ENCODE data around the gene GLDC.
A peak's percentile ranks its signal among the peaks of the same experiment; 100 is the strongest.
"Not testable (repeated sequence)": the region's sequence is repeated elsewhere in the genome, so short reads cannot be mapped to it uniquely, and the experiment has no call there.

The GLDC gene

GRCh38 chr9:6639622-6640021 lies 5.9 kb downstream of the GLDC start:
- H3K9me3 ChIP-seq (ENCODE audit: control insufficient read depth, low read length), result no peaks in the 10 kb centered on the region

DNA sequence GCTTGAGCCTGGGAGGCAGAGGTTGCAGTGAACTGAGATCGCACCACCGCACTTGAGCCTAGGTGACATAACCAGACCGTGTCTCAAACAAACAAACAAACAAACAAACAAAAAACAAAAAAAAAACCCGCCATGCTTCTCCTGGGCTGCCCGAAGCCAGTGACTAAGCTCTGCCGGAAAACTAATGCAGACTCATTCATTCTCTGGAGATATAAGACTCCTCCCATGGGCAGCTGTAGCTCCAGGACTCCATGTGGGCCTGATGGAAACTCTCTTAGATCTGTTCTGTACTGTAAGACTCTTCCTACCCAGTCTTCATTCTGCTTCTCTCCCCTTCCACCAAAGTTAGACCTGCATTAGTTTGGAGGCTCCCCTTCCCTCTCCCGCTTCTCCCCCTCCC lies 11.1 kb downstream of the GLDC start:
- Histone ChIP-seq H3K36me3 (ENCODE audit: control insufficient read depth, insufficient read depth, low read length, severe bottlenecking) (no peaks in the 10 kb centered on the region), H3K27me3 (replicated peaks; ENCODE audit: control insufficient read depth, insufficient read depth, low read length) (no peaks in the 10 kb centered on the region), H3K4me3 (ENCODE audit: low read length) (no peak overlapping the region), H3K9me3 (ENCODE audit: control insufficient read depth, low read length) (no peaks in the 10 kb centered on the region), H3K9ac (ENCODE audit: low read length) (no peak overlapping the region), H3K4me1 (ENCODE audit: control insufficient read depth, insufficient read depth, low read length) (no peaks in the 10 kb centered on the region)
- no peak for DNase-seq (ENCODE audit: low read depth)

More at GRCh38 chr9:6639622-6640021, 5.9 kb downstream of the GLDC start:
- no peaks in the 10 kb centered on the region for H3K4me1 ChIP-seq (ENCODE audit: control insufficient read depth, insufficient read depth, low read length)
- H3K27me3 ChIP-seq (replicated peaks; ENCODE audit: control insufficient read depth, insufficient read depth, low read length), result peaks cover 32% of the 10 kb centered on the region
- no peak overlapping the region for H3K4me3 ChIP-seq (ENCODE audit: low read length)
- H3K36me3 ChIP-seq (ENCODE audit: control insufficient read depth, insufficient read depth, low read length, severe bottlenecking), result no peaks in the 10 kb centered on the region
- no peak for DNase-seq (ENCODE audit: low read depth)
- no peak overlapping the region for H3K9ac ChIP-seq (ENCODE audit: low read length)

- Histone ChIP-seq H3K27me3 (replicated peaks; ENCODE audit: control insufficient read depth, insufficient read depth, low read length) (no peaks in the 10 kb centered on the region), H3K4me1 (ENCODE audit: control insufficient read depth, insufficient read depth, low read length) (no peaks in the 10 kb centered on the region), H3K4me3 (ENCODE audit: low read length) (no peak overlapping the region), H3K9ac (ENCODE audit: low read length) (no peak overlapping the region), H3K36me3 (ENCODE audit: control insufficient read depth, insufficient read depth, low read length, severe bottlenecking) (no peaks in the 10 kb centered on the region), H3K9me3 (ENCODE audit: control insufficient read depth, low read length) (no peaks in the 10 kb centered on the region)
- no peak for DNase-seq (ENCODE audit: low read depth)
Measured at GRCh38 chr9:6633378-6633777, 12.2 kb downstream of the GLDC start.

- Histone ChIP-seq H3K4me3 (ENCODE audit: low read length) (no peak overlapping the region), H3K9ac (ENCODE audit: low read length) (no peak overlapping the region), H3K36me3 (ENCODE audit: control insufficient read depth, insufficient read depth, low read length, severe bottlenecking) (no peaks in the 10 kb centered on the region), H3K4me1 (ENCODE audit: control insufficient read depth, insufficient read depth, low read length) (no peaks in the 10 kb centered on the region), H3K27me3 (replicated peaks; ENCODE audit: control insufficient read depth, insufficient read depth, low read length) (peaks cover 4% of the 10 kb centered on the region), H3K9me3 (ENCODE audit: control insufficient read depth, low read length) (no peaks in the 10 kb centered on the region)
- DNase-seq (ENCODE audit: low read depth), result no peak
Measured at GRCh38 chr9:6632516-6633183, 12.9 kb downstream of the GLDC start.

DNA sequence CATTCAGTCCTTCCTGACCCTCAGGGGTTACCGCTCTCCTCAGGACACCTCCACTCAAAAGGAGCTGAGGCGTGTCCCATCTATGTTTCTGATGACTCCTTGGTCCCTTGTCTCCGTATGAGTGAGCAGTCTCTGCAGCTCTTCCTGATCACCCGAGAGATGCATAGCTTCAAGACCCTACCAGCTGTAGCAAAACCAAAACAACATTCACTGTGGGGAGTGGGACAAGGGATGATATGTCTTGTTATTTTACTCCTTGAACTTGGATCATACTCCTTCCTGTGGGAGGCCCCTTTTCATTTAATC lies 14.4 kb downstream of the GLDC start:
- no peaks in the 10 kb centered on the region for H3K4me1 ChIP-seq (ENCODE audit: control insufficient read depth, insufficient read depth, low read length)
- peaks cover 13% of the 10 kb centered on the region for H3K27me3 ChIP-seq (replicated peaks; ENCODE audit: control insufficient read depth, insufficient read depth, low read length)
- H3K36me3 ChIP-seq (ENCODE audit: control insufficient read depth, insufficient read depth, low read length, severe bottlenecking), result no peaks in the 10 kb centered on the region
- no peak overlapping the region for H3K4me3 ChIP-seq (ENCODE audit: low read length)
- H3K9ac ChIP-seq (ENCODE audit: low read length), result no peak overlapping the region
- DNase-seq (ENCODE audit: low read depth), result no peak
- no peaks in the 10 kb centered on the region for H3K9me3 ChIP-seq (ENCODE audit: control insufficient read depth, low read length)

DNA sequence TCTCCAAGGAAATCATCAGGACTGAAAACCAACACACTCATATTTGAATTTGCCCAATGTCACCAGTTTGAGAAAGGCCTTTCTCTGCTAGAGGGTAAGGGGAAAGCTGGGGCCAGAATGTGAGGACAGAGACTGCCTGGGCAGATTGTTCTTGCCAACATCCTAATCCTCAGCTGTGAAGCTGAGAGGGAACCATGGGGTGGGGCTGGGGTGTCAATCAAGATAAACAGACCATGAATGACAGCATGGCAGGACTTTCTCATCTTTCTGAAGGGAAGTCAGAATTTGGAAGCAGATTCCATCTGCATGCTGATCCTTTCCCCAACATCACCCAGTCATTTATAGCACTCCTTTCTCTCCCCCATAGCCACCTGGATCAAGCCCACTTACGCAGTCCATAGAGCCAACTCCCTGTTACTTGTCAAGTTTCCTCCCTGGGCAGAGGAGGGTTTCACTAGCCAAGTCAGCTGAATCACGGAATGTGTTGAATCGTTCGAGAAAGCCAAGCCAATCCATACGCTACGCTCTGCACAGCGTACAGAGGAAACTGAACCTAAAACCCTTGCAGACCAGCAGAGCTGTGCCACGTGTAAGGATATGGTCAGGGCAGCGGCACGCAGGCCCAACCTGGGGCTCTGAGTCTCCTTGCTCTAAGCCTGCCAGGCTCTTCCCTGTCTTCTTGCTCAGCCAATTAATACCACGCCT lies 14.9 kb downstream of the GLDC start:
- no peak overlapping the region for H3K9ac ChIP-seq (ENCODE audit: low read length)
- no peak overlapping the region for H3K4me3 ChIP-seq (ENCODE audit: low read length)
- no peaks in the 10 kb centered on the region for H3K4me1 ChIP-seq (ENCODE audit: control insufficient read depth, insufficient read depth, low read length)
- DNase-seq (ENCODE audit: low read depth), result no peak
- no peaks in the 10 kb centered on the region for H3K36me3 ChIP-seq (ENCODE audit: control insufficient read depth, insufficient read depth, low read length, severe bottlenecking)
- no peaks in the 10 kb centered on the region for H3K9me3 ChIP-seq (ENCODE audit: control insufficient read depth, low read length)
- peaks cover 19% of the 10 kb centered on the region for H3K27me3 ChIP-seq (replicated peaks; ENCODE audit: control insufficient read depth, insufficient read depth, low read length)

DNA sequence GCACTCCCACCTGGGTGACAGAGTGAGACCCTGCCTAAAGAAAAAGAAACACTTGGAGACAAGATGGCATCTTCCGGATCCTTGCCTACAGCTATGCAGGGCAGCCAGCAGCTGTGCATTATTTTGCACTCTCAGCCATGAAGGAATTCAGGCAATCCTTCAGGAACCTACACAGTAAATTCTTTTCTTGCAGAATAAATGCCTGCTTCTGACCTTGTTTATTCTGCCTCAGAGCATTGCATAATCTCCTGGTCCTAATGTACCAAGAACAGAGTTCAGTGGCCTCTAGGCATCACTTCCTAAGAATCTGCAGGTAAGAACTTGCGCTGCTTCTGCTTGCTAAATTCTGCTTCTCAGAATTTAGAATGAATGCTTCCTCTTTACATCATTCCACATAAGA lies 16.8 kb downstream of the GLDC start:
- H3K4me3 ChIP-seq (ENCODE audit: low read length), result no peak overlapping the region
- H3K9ac ChIP-seq (ENCODE audit: low read length), result no peak overlapping the region
- no peaks in the 10 kb centered on the region for H3K4me1 ChIP-seq (ENCODE audit: control insufficient read depth, insufficient read depth, low read length)
- no peaks in the 10 kb centered on the region for H3K36me3 ChIP-seq (ENCODE audit: control insufficient read depth, insufficient read depth, low read length, severe bottlenecking)
- no peaks in the 10 kb centered on the region for H3K9me3 ChIP-seq (ENCODE audit: control insufficient read depth, low read length)
- H3K27me3 ChIP-seq (replicated peaks; ENCODE audit: control insufficient read depth, insufficient read depth, low read length), result peaks cover 28% of the 10 kb centered on the region
- peak; percentile 13 for DNase-seq (ENCODE audit: low read depth)

DNA sequence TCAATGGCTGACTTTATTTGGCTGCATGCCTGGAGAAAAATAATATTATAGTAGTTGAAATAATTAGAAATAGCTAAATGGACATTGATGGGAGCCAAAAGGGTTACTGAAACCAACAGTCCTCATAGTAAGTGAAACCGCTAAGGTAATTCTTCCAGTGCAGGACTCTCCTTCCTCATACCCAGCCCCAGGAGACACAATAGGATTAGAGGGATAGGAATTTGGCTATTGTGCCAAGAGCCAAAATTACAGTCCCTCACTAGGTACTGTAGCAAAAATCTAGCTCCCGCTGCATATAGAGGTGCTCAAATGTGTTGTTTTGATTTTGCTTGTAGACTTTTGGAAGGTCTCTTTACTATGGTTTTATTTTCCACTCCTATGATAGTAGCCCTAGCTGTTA lies 20.2 kb downstream of the GLDC start:
- H3K4me3 ChIP-seq (ENCODE audit: low read length), result no peak overlapping the region
- no peaks in the 10 kb centered on the region for H3K9me3 ChIP-seq (ENCODE audit: control insufficient read depth, low read length)
- peaks cover 37% of the 10 kb centered on the region for H3K27me3 ChIP-seq (replicated peaks; ENCODE audit: control insufficient read depth, insufficient read depth, low read length)
- H3K36me3 ChIP-seq (ENCODE audit: control insufficient read depth, insufficient read depth, low read length, severe bottlenecking), result no peaks in the 10 kb centered on the region
- no peaks in the 10 kb centered on the region for H3K4me1 ChIP-seq (ENCODE audit: control insufficient read depth, insufficient read depth, low read length)
- no peak overlapping the region for H3K9ac ChIP-seq (ENCODE audit: low read length)
- no peak for DNase-seq (ENCODE audit: low read depth)

DNA sequence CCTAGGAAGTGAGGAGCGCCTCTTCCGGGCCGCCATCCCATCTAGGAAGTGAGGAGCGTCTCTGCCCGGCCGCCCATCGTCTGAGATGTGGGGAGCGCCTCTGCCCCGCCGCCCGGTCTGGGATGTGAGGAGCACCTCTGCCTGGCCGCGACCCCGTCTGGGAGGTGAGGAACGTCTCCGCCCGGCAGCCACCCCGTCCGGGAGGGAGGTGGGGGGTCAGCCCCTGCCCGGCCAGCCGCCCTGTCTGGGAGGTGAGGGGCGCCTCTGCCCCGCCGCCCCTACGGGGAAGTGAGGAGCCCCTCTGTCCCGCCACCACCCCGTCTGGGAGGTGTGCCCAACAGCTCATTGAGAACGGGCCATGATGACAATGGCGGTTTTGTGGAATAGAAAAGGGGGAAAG lies 22.7 kb downstream of the GLDC start:
- H3K4me1 ChIP-seq (ENCODE audit: control insufficient read depth, insufficient read depth, low read length); H3K9ac ChIP-seq (ENCODE audit: low read length); H3K36me3 ChIP-seq (ENCODE audit: control insufficient read depth, insufficient read depth, low read length, severe bottlenecking); H3K4me3 ChIP-seq (ENCODE audit: low read length); H3K9me3 ChIP-seq (ENCODE audit: control insufficient read depth, low read length); DNase-seq (ENCODE audit: low read depth): not testable (repeated sequence)
- H3K27me3 ChIP-seq (replicated peaks; ENCODE audit: control insufficient read depth, insufficient read depth, low read length), result peaks cover 41% of the 10 kb centered on the region

DNA sequence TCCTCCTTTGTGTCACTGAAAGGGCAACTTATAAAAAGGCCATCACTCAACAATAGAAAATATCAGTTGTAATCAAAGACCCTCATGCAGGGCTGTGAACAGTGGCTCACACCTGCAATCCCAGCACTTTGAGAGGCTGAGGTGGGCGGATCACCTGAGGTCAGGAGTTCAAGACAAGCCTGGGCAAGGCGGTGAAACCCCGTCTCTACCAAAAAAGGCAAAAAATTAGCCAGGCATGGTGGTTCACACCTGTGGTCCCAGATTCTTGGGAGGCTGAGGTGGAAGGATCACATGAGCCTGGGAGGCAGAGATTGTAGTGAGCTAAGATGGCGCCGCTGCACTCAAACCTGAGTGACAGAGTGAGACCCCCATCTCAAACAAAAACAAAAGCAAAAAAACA lies 24.7 kb downstream of the GLDC start:
- H3K36me3 ChIP-seq (ENCODE audit: control insufficient read depth, insufficient read depth, low read length, severe bottlenecking), result no peaks in the 10 kb centered on the region
- H3K9me3 ChIP-seq (ENCODE audit: control insufficient read depth, low read length), result no peaks in the 10 kb centered on the region
- DNase-seq (ENCODE audit: low read depth), result no peak
- H3K4me1 ChIP-seq (ENCODE audit: control insufficient read depth, insufficient read depth, low read length), result no peaks in the 10 kb centered on the region
- H3K27me3 ChIP-seq (replicated peaks; ENCODE audit: control insufficient read depth, insufficient read depth, low read length), result peaks cover 35% of the 10 kb centered on the region
- no peak overlapping the region for H3K4me3 ChIP-seq (ENCODE audit: low read length)
- no peak overlapping the region for H3K9ac ChIP-seq (ENCODE audit: low read length)

DNA sequence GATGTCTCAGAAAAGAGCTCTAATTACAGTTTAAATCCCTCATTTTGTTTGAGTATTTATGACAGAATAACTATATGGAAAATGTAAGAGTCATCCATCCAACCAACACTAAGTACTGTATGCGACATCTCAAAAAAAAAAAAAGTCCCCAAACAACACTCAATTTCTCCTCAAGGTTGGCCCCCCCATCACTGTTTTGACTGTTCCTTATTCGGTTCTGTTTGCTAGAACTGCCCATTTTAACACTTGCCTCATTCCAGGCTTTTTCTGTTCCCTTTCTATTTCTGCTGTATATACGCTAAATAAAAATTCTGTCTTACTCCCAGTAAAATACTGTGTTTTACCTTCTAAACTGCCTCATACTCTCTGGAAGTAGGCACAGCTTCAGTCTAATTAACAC lies 25.2 kb downstream of the GLDC start:
- H3K36me3 ChIP-seq (ENCODE audit: control insufficient read depth, insufficient read depth, low read length, severe bottlenecking), result no peaks in the 10 kb centered on the region
- no peaks in the 10 kb centered on the region for H3K9me3 ChIP-seq (ENCODE audit: control insufficient read depth, low read length)
- no peak overlapping the region for H3K9ac ChIP-seq (ENCODE audit: low read length)
- no peak for DNase-seq (ENCODE audit: low read depth)
- H3K4me1 ChIP-seq (ENCODE audit: control insufficient read depth, insufficient read depth, low read length), result no peaks in the 10 kb centered on the region
- H3K27me3 ChIP-seq (replicated peaks; ENCODE audit: control insufficient read depth, insufficient read depth, low read length), result peaks cover 30% of the 10 kb centered on the region
- H3K4me3 ChIP-seq (ENCODE audit: low read length), result no peak overlapping the region

- no peak overlapping the region for H3K9ac ChIP-seq (ENCODE audit: low read length)
- no peaks in the 10 kb centered on the region for H3K36me3 ChIP-seq (ENCODE audit: control insufficient read depth, insufficient read depth, low read length, severe bottlenecking)
- H3K27me3 ChIP-seq (replicated peaks; ENCODE audit: control insufficient read depth, insufficient read depth, low read length), result peaks cover 26% of the 10 kb centered on the region
- H3K9me3 ChIP-seq (ENCODE audit: control insufficient read depth, low read length), result no peaks in the 10 kb centered on the region
- no peak overlapping the region for H3K4me3 ChIP-seq (ENCODE audit: low read length)
- no peaks in the 10 kb centered on the region for H3K4me1 ChIP-seq (ENCODE audit: control insufficient read depth, insufficient read depth, low read length)
- DNase-seq (ENCODE audit: low read depth), result no peak
Measured at GRCh38 chr9:6619909-6620308, 25.6 kb downstream of the GLDC start.

All from adipocyte (in vitro differentiated cells).